NCI-H510A treated with DMSO at 0.1 percent for 48 hours (cell line): ENCODE results near the gene ZDHHC11.
"Not testable (repeated sequence)": the region's sequence is repeated elsewhere in the genome, so short reads cannot be mapped to it uniquely, and the experiment has no call there.

Source experiments
- DNase-seq: peaks from one replicate; lab custom pipeline; 2025; lab: John Stamatoyannopoulos, UW

Gene ZDHHC11

DNA sequence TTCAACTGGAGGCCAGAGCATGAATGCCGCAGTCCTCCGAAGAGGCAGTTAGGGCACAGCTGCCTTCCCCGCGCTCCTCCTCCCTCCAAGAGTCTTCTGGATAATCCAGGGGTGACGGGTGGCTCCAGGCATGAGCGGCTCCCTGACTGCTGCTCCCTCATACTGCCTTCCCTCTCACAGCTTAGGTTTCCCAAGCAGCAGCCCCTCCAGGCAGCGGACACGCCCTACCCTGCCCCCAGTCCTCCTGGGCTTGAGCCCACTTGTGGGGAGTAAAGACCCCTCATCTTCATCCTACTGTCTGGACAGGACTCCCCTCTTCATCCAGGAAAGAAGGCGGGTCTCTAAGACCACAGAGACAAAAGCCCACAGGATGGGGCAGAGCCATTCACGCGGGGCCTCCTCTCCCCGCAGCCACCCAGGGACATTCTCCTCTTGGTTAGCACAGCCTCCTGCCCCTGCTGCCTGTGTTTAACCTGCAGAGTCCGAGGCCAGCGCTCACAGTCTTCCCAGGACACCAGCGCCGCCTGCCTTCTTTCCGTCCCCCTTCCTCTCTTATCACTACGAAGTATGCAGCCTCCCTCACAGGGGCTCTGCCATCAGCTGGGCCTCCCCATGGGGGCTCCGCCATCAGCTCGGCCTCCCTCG, 5.6 kb downstream of the ZDHHC11 start:
- not testable (repeated sequence) for DNase-seq

DNA sequence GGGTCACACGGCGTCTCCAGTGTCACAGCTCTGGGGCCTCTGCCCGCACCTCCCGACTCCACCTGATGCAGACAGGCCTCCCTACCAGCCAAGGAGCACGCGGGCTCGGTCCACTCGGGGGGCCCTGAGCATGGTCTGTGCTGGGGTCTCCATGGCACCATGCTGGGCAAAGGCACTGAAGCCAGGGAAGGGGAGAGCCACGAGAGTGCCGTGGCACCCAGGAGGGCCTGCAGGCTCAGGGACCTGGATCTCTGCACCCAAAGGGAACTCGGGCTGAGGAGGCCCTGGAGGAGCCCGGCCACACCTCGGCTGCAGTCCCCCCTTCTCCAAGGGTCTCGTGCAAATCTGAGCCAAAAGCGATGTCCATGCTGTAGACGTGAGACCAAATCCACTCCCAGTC, 6.4 kb downstream of the ZDHHC11 start:
- DNase-seq, result not testable (repeated sequence)

DNA sequence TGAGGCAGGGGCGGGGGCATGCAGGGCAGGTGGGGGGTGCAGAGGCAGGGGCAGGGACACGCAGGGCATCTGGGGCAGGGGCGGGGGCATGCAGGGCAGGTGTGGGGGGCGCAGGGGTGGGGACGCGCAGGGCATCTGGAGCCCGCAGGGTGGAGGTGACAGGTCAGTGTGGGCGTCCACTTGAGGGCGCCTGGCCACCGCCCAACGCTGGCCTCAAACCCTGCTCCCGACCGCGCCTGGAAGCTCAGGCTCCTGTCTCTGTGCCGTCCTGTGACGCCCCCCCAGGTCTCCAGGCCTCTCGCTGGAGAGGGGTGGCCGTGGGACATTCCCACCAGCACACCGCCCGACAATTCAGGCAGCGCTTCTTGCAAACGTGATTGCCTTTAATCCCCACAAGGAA, 6.9 kb downstream of the ZDHHC11 start:
- DNase-seq, result not testable (repeated sequence)

DNA sequence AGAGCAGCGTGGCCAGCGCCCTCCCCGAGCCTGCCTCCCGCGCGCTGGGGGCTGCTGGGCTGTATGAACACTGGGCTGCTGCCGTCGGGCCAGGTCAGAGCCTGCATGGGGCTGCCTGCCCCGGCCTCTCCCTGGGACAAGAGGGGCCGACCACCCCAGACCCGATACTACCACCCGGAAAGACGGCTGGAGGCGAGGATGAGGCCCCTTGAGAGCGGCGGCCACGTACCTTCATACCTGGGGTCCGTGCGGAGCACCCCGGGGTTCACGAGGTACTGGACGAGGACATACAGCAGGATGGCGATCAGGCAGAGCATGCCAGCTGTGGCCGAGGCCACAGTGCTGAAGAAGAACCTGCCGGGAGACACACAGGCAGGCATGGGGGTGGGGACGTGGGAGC, 7.4 kb downstream of the ZDHHC11 start:
- not testable (repeated sequence) for DNase-seq

DNA sequence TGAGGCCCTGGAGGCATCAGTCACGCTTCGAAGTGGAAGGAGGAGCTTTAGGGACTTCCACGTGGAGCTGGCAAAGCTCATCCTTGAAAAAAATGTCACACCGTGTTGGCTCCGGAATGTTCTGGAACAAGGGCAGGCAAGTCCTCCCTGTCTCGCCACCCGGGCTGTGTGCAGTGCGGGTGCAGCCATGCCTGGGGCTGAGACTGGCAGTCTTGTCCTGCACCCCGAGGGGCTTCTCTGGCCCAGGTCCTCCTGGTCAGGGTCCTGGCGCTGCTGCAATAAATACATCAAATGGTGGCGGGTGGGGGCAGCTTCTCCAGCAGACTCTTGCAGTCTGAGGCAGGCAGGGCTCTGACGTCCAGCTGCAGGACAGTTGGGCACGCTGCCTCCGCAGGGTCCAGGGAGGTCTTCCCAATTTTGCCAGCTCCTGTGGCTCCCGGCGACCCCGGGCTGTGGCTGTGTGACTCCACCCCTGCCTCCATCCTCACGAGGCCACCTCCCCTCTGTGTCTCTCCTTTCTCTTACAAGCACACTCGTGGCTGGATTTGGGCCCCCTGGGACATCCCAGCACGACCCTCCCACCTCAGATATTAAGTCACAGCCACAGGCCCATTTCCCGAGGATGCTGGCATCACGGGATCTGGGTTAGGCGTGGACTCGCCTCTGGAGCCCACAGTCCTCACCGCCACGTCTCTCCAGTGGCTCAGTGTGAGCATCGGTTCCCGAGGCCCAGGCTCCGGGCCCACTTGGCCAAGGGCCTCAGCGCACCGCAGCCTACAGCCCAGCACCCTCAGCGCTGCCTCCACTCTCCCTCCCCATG, 8.2 kb downstream of the ZDHHC11 start:
- DNase-seq, result not testable (repeated sequence)

DNA sequence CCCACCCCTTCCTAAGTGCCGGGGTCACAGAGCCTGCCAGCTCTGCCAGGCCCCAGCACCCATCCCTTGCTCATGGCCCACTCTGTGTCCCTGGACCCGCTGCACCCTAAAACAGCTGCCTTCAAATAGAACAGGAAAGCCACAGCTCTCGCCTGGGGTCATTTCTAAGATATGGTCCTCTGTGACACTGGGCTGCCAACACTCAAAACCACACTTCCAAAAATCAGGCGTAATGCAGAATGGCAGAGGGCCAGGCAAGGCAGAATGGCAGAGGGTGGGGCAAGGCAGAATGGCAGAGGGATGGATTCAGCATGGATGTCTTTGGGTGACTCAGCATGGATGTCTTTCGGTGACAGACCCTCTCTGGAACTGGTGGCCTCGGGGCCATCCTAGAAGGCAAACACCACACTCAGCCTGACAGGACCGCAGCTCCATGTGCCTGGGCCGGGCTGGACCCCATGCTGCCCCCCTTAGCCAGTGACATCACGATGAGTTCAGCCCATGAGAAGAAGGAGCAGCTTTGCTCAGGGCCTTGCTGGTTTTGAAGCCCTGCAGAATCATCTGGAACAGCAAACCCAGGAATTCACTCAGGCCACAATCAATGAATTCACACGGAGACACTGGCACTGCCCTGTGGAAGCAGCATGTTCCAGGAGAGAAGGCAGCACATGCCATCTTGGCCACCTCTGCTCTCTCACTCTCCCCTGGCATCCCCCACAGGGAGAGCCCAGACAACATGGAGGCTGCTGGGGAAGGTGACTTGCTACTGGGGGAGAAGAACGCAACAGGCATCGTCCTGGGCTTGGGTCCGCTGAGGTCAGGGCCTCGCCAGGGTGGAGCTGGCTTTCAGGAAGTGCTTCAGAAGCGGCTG, 9.0 kb downstream of the ZDHHC11 start:
- not testable (repeated sequence) for DNase-seq

DNA sequence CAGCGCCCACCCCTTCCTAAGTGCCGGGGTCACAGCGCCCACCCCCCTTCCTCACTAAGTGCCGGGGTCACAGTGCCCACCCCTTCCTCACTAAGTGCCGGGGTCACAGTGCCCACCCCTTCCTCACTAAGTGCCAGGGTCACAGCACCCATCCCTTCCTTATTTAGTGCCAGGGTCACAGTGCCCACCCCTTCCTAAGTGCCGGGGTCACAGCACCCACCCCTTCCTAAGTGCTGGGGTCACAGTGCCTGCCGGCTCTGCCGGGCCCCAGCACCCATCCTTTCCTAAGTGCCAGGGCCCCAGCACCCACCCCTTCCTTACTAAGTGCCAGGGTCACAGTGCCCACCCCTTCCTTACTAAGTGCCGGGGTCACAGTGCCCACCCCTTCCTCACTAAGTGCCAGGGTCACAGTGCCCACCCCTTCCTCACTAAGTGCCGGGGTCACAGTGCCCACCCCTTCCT, 9.8 kb downstream of the ZDHHC11 start:
- DNase-seq, result not testable (repeated sequence)

DNA sequence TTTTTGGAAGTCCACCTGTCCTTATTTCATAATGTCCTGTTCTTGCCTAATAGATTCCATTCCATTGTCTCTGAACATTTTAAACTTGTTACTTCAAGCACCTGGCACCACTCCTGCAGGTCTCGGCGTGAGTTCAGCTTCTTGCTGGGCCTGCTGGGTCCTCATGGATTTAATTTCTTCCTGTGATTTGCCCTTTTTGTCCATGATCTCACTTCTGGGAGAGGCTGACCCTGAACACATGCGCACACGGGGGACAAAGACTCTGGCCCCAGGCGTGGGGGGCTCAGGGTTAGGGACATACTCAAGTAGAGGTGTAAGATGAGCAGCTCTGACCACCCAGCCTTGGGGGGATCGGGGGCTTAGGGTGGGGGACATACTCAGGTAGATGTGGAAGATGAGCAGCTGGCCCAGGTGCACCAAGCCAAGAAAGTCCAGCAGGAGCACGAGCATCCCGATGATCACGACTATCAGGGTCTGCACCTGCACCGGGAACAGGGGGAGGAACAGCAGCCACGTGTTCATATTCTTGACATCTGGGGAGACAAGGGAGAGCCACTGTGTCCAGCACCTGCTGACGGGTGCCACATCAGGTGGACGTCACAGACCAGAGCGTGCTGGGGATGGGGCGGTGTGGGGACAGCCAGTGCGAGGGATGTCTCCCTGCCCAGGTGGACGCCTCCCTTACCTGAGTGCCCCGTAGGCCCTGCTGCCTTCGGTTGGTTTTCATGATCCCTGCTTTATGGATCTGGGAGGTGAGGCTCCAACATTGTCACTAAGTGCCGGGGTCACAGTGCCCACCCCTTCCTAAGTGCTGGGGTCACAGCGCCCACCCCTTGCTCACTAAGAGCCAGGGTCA, 10.4 kb downstream of the ZDHHC11 start:
- DNase-seq, result not testable (repeated sequence)

DNA sequence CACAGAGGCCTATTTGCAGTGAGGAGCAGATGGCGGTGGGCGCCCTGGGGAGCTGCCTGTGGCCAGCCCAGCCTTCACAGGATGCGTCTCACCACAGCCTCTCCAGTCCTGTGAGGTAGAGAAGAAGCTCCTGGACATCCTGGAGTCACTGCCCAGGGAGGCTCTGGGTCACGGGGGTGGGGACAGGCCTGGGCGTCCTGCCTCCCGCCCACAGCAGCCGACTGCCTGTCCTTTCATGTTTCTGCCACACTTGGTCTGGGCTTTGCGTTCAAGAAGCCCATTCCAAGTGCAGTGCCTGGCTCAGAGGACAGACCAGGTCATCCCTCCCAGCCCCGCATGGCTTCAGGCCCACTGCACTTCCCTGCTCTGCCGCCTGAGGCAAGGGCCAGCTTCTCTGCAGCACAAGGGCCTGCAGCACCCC, 12.3 kb downstream of the ZDHHC11 start:
- DNase-seq, result not testable (repeated sequence)

DNA sequence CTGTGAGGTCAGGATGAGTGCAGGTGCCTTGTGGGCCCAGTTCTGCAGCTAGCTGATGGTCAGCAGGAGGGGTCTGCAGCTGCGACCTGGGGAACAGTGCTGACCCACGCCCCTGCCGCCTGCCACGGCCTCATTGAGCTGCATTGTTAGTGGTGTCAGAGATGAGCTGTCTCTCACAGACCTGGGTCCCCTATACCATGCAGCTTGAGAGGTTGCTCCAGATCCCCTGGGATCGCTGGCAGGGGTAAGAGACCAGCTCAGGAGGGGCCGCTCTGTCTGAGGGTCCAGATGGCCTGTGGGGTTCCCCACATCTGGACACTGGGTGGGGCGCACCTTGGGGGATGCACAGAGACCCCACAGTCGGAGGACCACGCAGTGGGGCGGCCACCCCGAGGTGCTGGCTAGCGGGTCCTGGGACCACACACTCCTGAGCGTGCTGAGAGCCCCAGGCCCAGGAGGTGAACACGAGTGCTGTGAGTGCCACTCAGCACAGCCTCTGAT, 13.1 kb downstream of the ZDHHC11 start:
- not testable (repeated sequence) for DNase-seq

DNA sequence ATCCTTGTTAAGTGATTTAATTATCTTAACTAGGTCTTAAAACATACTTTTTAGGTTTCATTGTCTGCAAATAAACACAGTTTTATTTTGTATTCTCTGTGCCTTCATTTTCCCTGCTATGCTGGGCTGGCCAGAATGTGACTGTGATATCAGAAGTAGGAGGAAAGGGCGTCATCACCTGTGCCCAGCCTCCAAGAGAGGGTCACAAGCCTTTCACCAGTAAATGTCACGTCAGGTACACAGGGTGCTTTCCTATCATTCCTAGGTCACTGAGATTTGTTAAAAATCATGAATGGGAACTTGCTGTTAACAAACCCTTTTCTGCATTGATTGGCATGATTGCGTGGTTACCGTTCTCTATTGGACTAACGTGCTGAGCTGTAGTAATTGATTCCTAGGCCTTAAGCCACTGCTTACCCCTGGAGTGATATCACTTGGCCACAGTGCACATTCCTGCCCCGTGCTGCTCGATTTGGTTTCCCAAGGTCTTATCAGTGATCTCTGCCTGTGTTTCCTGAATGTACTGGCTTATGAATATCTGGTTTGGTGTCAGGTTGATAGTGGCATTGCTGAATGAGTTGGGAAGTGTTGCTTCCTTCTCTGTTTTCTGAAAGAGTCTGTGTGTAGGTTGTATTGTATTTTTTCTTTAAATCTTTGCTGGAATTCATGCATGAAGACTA, 14.7 kb downstream of the ZDHHC11 start:
- not testable (repeated sequence) for DNase-seq

DNA sequence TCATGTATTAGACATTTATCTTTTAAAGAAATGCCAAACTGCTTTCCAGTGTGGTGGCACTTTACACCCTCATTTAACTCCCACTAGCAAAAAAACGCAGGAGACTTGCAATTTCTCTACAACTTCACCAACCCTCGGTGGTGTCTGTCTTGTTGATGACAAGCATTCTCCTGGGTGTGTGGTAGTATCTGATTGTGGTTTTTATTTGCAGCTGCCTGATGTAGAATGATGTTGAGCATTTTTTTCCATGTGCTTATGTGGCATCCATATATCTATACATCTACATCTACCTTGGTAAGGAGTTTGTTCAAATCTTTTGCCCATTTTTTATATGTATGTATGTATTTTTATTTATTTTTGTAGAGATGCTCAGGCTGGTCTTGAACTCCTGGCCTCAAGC, 16.8 kb downstream of the ZDHHC11 start:
- not testable (repeated sequence) for DNase-seq

DNA sequence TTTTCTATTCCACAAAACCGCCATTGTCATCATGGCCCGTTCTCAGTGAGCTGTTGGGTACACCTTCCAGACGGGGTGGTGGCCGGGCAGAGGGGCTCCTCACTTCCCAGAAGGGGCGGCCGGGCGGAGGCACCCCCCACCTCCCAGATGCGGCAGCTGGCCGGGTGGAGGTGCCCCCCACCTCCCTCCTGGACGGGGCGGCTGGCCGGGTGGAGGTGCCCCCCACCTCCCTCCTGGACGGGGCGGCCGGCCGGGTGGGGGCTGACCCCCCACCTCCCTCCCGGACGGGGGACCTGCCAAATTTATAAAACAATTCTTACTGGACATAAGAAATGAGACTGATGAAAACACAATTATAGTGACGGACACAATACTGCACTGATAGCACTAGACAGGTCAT, 22.6 kb downstream of the ZDHHC11 start:
- not testable (repeated sequence) for DNase-seq

DNA sequence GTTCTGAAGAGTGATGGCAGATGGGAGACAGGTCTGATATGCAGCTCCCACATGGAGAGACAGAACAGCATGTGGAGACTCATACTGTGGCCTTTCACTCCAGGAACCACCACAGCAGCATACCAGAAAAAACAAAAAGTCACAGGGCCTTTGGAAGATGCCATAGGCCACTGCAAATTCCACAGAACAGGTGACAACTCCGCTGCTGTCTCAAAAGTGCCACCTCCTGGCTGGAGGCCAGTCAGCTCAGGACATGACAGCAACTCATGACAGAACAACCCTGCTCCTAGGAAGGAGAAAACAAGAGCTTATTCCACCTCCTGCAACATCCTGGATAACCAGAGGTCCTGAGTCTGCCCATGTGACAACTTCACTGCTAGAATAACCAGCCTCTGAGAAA, 25.2 kb downstream of the ZDHHC11 start:
- DNase-seq, result not testable (repeated sequence)

DNA sequence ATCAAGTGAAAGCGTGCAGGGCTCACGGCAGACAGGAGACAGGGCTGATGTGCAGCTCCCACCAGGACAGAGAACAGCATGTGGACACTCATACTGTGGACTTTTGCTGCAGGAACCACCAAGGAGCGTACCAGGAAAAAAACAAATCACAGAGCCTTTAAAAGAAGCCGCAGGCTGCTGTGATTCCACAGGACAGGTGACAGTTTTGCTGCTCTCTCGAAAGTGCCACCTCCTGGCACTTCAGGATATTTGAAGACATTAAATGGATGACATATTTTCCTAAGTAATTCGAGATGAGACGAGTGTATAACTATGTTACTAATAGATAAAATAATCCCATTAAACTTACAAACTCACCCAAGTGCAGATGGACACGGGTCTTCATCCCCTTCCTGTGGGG, 29.3 kb downstream of the ZDHHC11 start:
- no peak for DNase-seq

DNA sequence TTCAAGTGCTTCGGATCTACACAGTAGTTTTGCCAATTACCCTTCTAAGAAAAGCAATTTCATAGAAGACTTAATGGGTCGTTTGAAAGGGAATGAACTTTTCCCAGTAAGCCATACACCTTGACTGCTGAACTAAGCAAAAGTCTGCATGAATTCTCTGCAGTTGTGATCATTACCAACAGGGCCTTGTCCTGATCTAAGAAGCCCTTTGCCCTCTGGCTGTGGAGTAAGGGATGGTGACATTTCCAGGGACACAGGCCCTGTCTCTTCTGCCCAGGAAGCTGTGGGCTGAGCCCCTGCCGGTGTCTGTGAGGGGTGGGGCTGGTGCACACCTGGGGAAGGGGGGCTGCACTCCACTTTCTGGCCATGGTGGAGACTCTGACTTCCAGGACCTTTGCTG, 30.5 kb downstream of the ZDHHC11 start:
- no peak for DNase-seq

DNA sequence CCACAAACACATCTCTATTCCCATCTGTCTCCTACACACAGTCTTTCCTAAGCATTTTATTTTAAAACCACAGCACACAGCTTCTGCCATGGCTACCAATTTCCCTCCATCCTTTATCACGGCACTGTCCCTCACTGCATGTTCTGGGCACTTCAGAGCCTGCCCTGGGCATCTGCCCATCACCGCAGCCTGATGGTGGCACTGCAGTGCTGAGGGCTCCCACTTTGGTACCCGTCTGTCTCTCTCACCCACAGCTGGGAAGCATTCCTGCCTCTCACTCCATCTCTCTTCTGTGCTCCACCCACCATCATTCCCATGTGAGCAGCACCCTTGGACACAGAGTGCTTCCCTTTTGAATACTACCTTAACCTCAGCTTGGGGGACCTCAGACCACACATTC, 31.7 kb downstream of the ZDHHC11 start:
- no peak for DNase-seq

DNA sequence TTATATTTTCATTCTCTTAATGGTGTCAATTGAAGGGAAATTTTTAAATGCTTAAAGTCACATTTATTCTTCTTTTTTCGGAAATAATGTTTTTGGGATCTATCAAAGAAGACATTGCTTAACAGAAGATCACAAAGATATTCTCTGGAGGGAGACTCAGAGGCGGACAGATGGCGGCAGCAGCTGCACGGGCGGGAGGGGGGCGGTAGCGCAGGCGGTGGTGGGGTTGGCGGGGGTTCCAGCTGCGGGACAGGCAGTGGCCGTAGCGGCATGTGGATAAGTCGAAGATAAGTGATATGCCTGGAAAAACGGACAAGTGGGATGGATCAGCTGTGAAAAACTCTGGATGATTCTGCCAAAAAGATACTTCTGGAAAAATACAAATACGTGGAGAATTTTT, 34.6 kb downstream of the ZDHHC11 start:
- DNase-seq, result no peak

DNA sequence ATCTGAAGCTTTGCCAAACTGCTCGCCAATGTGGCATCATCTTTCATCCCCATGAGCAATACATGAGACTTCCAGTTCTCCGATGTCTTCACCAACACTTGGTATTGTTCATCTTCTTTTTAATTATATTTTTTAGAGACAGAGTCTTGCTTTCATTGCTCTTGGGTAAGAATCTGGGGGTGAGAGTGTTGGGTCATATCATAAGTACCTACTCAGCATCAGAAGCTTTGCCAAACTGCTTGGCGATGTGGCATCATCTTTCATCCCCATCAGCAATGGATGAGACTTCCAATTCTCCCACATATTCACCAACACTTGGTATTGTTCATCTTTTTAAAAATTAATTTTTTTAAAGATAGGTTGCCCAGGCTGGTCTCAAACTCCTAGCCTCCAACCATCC, 35.3 kb downstream of the ZDHHC11 start:
- DNase-seq, result no peak

DNA sequence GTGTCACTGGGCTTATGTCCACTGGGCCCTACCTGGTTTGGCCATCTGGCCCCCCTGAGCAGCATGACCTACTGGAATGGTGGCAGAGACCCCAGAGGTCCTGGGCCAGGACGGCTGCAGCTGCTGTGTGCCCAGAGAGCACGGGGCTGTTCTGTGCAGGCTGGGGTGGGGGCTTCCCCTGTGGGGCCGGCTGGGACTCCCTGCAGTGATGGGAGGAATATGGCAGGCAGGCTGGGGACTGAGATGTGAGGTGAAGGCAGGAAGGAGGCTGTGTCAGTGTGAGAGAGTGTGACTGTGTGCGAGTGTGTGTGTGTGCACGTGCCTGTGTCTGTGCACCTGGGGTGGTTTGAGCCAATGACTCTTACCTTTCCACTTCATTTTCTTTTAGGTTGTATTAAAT, 37.2 kb downstream of the ZDHHC11 start:
- DNase-seq, result not testable (repeated sequence)

DNA sequence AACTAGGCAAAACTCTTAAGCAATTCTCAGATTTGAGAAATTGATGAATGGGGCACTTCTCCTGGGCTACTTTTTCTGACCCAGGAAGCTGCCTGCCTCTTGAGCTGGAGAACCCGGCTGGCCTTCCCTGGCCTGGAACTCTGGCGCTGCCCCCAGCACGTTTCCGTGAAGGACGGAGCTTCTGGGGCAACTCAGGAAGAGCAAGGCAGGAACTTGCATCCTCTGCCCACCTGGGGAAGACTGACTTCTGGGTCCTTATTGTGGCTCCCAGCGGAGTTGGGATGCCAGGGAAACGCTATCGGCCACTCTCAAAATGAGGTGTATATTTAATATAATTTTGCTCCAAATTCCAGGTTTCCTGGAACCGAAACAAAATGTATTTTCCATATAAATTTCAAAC, 39.4 kb downstream of the ZDHHC11 start:
- not testable (repeated sequence) for DNase-seq
